T47D (cell line): ENCODE measurements around the gene ITPR1.
"Not testable (repeated sequence)": the region's sequence is repeated elsewhere in the genome, so short reads cannot be mapped to it uniquely, and the experiment has no call there.

Source experiments
- DNase-seq, 2 experiments: peaks; one replicate each; pipeline versions ENCODE4 v3.0.0 to v3.0.0-alpha.2; 2011 to 2012; ENCODE audit warnings: low read depth in 1 of 2, low spot score in 1 of 2
- JUND ChIP-seq: IDR thresholded peaks from 2 replicates; pipeline ENCODE4 v1.6.1; 2012; ENCODE audit warnings: low read depth
- in situ Hi-C: cut with HindIII; loops from 2 replicates; pipeline ENCODE4 v1.10.0; 2016; ENCODE audit warnings: low sequenced_read_pairs, low pct_unique_long_range_greater_than_20kb

ITPR1 gene

GRCh38 chr3:4591669-4592068 is 98.5 kb downstream of the ITPR1 start:
- in situ Hi-C loops, result no loop called here
- DNase-seq, result no peak
- TF ChIP-seq JUND, result no peak

GRCh38 chr3:4593014-4593413 is 99.9 kb downstream of the ITPR1 start:
- DNase-seq, result no peak
- no peak for TF ChIP-seq JUND
- in situ Hi-C loops, result no loop called here

- in situ Hi-C loops, result no loop called here
- no peak for TF ChIP-seq JUND
- no peak for DNase-seq
These were observed 102.6 kb downstream of the ITPR1 start for GRCh38 chr3:4595710-4596113.

GRCh38 chr3:4596612-4597011 is 103.5 kb downstream of the ITPR1 start:
- in situ Hi-C loops, result no loop called here
- TF ChIP-seq JUND, result no peak
- no peak for DNase-seq

GRCh38 chr3:4597208-4597985 is 104.2 kb downstream of the ITPR1 start:
- in situ Hi-C loops, result no loop called here
- TF ChIP-seq JUND, result no peak
- no peak for DNase-seq

GRCh38 chr3:4598232-4598631 is 105.1 kb downstream of the ITPR1 start:
- in situ Hi-C loops, DNase-seq: not testable (repeated sequence)

GRCh38 chr3:4599612-4600011 is 106.5 kb downstream of the ITPR1 start:
- no peak for DNase-seq
- in situ Hi-C loops, result no loop called here
- no peak for TF ChIP-seq JUND

- in situ Hi-C loops, result no loop called here
- DNase-seq, result no peak
- TF ChIP-seq JUND, result no peak
These were observed 107.3 kb downstream of the ITPR1 start for GRCh38 chr3:4600493-4600892.

GRCh38 chr3:4601892-4602291 is 108.7 kb downstream of the ITPR1 start:
- DNase-seq, result no peak
- in situ Hi-C loops, result no loop called here
- no peak for TF ChIP-seq JUND

- TF ChIP-seq JUND, result no peak
- in situ Hi-C loops, result no loop called here
- no peak for DNase-seq
These were observed 111.5 kb downstream of the ITPR1 start for GRCh38 chr3:4604693-4605092.

- no peak for DNase-seq
- in situ Hi-C loops, result no loop called here
- TF ChIP-seq JUND, result no peak
These were observed 113.8 kb downstream of the ITPR1 start for GRCh38 chr3:4606911-4607310.

- in situ Hi-C loops, result no loop called here
- no peak for TF ChIP-seq JUND
- DNase-seq, result no peak
These were observed 120.2 kb downstream of the ITPR1 start for GRCh38 chr3:4613366-4613765.

- no peak for TF ChIP-seq JUND
- in situ Hi-C loops, result no loop called here
- DNase-seq, result no peak
These were observed 120.9 kb downstream of the ITPR1 start for GRCh38 chr3:4614070-4614469.

- in situ Hi-C loops, result no loop called here
- TF ChIP-seq JUND, result no peak
- DNase-seq, result no peak
These were observed 121.8 kb downstream of the ITPR1 start for GRCh38 chr3:4614927-4615326.
